Liver (tissue), 9 donors: ENCODE results near the gene CAV2. TPM values are rescaled to one million over a fixed set of nuclear protein-coding genes. Genes with fewer than 3 reads are reported as not detected.

Source experiments
- DNase-seq: peaks from one replicate; pipeline ENCODE4 v3.0.0-alpha.2; 2017; ENCODE audit warnings: low spot score
- H3K27ac ChIP-seq, 2 donors: one replicate each; pipeline ENCODE4 v1.7.0; 2013; ENCODE audit warnings: inconsistent platforms in 2 of 2, low read length in 2 of 2, control low read depth in 1 of 2, low read depth in 1 of 2, mild to moderate bottlenecking in 1 of 2
- H3K27me3 ChIP-seq, 4 donors: one replicate each; pipeline versions ENCODE4 v1.6.1 to v1.7.0; 2013; ENCODE audit warnings: low read length in 3 of 4, inconsistent platforms in 1 of 4, mild to moderate bottlenecking in 1 of 4, moderate library complexity in 1 of 4; ENCODE audit not compliant: control insufficient read depth in 4 of 4, insufficient read depth in 4 of 4
- H3K36me3 ChIP-seq, 4 donors: one replicate each; pipeline versions ENCODE4 v1.6.1 to v1.7.0; 2013; ENCODE audit warnings: low read length in 3 of 4, mild to moderate bottlenecking in 3 of 4, low read depth in 1 of 4, moderate library complexity in 1 of 4; ENCODE audit not compliant: control insufficient read depth in 4 of 4, insufficient read depth in 3 of 4
- H3K4me1 ChIP-seq, 4 donors: one replicate each; pipeline versions ENCODE4 v1.6.1 to v1.7.0; 2013; ENCODE audit warnings: low read length in 3 of 4, mild to moderate bottlenecking in 3 of 4, moderate library complexity in 1 of 4; ENCODE audit not compliant: control insufficient read depth in 4 of 4, insufficient read depth in 4 of 4
- H3K4me3 ChIP-seq, 3 donors: one replicate each; pipeline versions ENCODE4 v1.6.1 to v1.7.0; 2013; ENCODE audit warnings: low read length in 3 of 3, control low read depth in 1 of 3, low read depth in 1 of 3, mild to moderate bottlenecking in 1 of 3
- H3K9ac ChIP-seq, 2 donors: one replicate each; pipeline ENCODE4 v1.7.0; 2013; ENCODE audit warnings: low read length in 2 of 2, mild to moderate bottlenecking in 2 of 2, moderate library complexity in 2 of 2, control low read depth in 1 of 2, low read depth in 1 of 2
- H3K9me3 ChIP-seq, 4 donors: one replicate each; pipeline versions ENCODE4 v1.6.1 to v1.7.0; 2013; ENCODE audit warnings: low read length in 3 of 4; ENCODE audit not compliant: control insufficient read depth in 4 of 4
- ATF3 ChIP-seq: IDR thresholded peaks from 2 replicates; pipeline ENCODE4 v1.6.1; 2016; ENCODE audit warnings: antibody characterized with exemption
- CTCF ChIP-seq: fragments of 150-350 bp; IDR thresholded peaks from 2 replicates; pipeline ENCODE4 v1.5.1; 2017; ENCODE audit warnings: improper control_type of control experiment, low read depth, low read length; ENCODE audit not compliant: missing input control
- EGR1 ChIP-seq, 2 donors: IDR thresholded peaks; 2 replicates each; pipeline ENCODE4 v1.6.1; 2016 to 2018; ENCODE audit warnings: antibody characterized with exemption in 2 of 2, low read depth in 2 of 2
- FOXA1 ChIP-seq: IDR thresholded peaks from 2 replicates; pipeline ENCODE4 v1.6.1; 2016; ENCODE audit warnings: antibody characterized with exemption
- FOXA2 ChIP-seq: IDR thresholded peaks from 2 replicates; pipeline ENCODE4 v1.6.1; 2016; ENCODE audit warnings: antibody characterized with exemption
- GABPA ChIP-seq, 2 donors: IDR thresholded peaks in 1 of 2; conservative IDR thresholded peaks in 1 of 2; 2 replicates each; pipeline ENCODE4 v1.6.1; 2016; ENCODE audit warnings: antibody characterized with exemption in 2 of 2, mild to moderate bottlenecking in 1 of 2, moderate library complexity in 1 of 2
- HNF4A ChIP-seq, 2 donors: conservative IDR thresholded peaks; 2 replicates each; pipeline ENCODE4 v1.6.1; 2016; ENCODE audit warnings: antibody characterized with exemption in 2 of 2, mild to moderate bottlenecking in 2 of 2
- HNF4G ChIP-seq: IDR thresholded peaks from 2 replicates; pipeline ENCODE4 v1.6.1; 2016; ENCODE audit warnings: antibody characterized with exemption
- JUND ChIP-seq, 2 donors: IDR thresholded peaks; 2 replicates each; pipeline ENCODE4 v1.6.1; 2016; ENCODE audit warnings: antibody characterized with exemption in 2 of 2
- NR2F2 ChIP-seq: IDR thresholded peaks from 2 replicates; pipeline ENCODE4 v1.6.1; 2016; ENCODE audit warnings: antibody characterized with exemption
- RAD21 ChIP-seq, 2 donors: IDR thresholded peaks; 2 replicates each; pipeline ENCODE4 v1.6.1; 2016; ENCODE audit warnings: antibody characterized with exemption in 2 of 2, mild to moderate bottlenecking in 2 of 2
- REST ChIP-seq: IDR thresholded peaks from 2 replicates; pipeline ENCODE4 v1.6.1; 2016; ENCODE audit warnings: antibody characterized with exemption, mild to moderate bottlenecking
- RXRA ChIP-seq, 2 donors: IDR thresholded peaks; 2 replicates each; pipeline ENCODE4 v1.6.1; 2017 to 2018; ENCODE audit warnings: antibody characterized with exemption in 2 of 2, mild to moderate bottlenecking in 1 of 2
- SP1 ChIP-seq: IDR thresholded peaks from 2 replicates; pipeline ENCODE4 v1.6.1; 2018; ENCODE audit warnings: antibody characterized with exemption, mild to moderate bottlenecking
- TAF1 ChIP-seq: conservative IDR thresholded peaks from 2 replicates; pipeline ENCODE4 v1.6.1; 2016; ENCODE audit warnings: antibody characterized with exemption, mild to moderate bottlenecking
- YY1 ChIP-seq: IDR thresholded peaks from 2 replicates; pipeline ENCODE4 v1.6.1; 2016; ENCODE audit warnings: antibody characterized with exemption, mild to moderate bottlenecking
- ZBTB33 ChIP-seq: IDR thresholded peaks from 2 replicates; pipeline ENCODE4 v1.6.1; 2016; ENCODE audit warnings: antibody characterized with exemption
- WGBS: extraction: QIAGEN DNeasy Blood & Tissue Kit; methylation state at CpG from one replicate; pipeline ENCODE4 v1.1.7; 2013; 5-methylcytosine and 5-hydroxymethylcytosine counted together
- polyA plus RNA-seq, 2 donors: library from polyadenylated mRNA; stranded (reverse) in 1 of 2; unstranded in 1 of 2; fragments of 200-250 nt in 1 of 2; fragments of >200 nt in 1 of 2; fragmentation: Nextera tagmentation in 1 of 2; extraction: Ambion mirVana in 1 of 2; gene quantifications; one replicate each; pipeline versions ENCODE4 v1.2.1 to v1.2.3, GENCODE V29; 2013 to 2015
- total RNA-seq, 2 donors: library from RNA; depleted of rRNA; stranded (reverse); fragments of >200 nt; gene quantifications; one replicate each; pipeline ENCODE4 v1.2.3, GENCODE V29; 2014
- TF ChIP-seq, protein P1 (sequence below): IDR thresholded peaks from 2 replicates; pipeline ENCODE4 v1.6.1; 2016; ENCODE audit warnings: antibody characterized with exemption
- donor health status: healthy.
- donor health status: healthy.
- donor health status: healthy.
- donor health status: healthy.
- donor health status: healthy.

Gene CAV2
- total and polyA plus RNA-seq, 4 donors = 6.8 to 29.7 (median 19.9) TPM

DNA sequence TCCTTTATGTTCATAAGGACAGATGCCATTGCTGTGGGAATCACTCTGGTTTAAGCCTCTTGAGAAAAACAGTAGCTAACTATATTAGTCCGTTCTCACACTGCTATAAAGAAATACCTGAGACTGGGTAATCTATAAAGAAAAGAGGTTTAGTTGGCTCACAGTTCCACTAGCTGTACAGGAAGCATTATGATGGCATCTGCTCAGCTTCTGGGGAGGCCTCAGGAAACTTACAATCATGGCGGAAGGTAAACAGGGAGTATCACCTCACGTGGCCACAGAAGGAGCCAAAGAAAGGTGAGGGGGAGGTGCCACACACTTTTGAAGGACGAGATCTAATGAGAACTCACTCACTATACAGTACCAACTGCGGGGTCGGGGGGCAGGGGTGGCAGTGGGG is 2.9 kb upstream of the CAV2 start:
- no peaks in the 10 kb centered on the region for H3K27me3 ChIP-seq
- H3K27ac ChIP-seq = no peak overlapping the region
- H3K4me3 ChIP-seq = no peak overlapping the region
- TF ChIP-seq SP1 = no peak
- TF ChIP-seq JUND (IDR thresholded peaks at IDR 0.05) = no peak
- TF ChIP-seq FOXA1 = no peak
- TF ChIP-seq HNF4G = no peak
- TF ChIP-seq, protein P1, sequence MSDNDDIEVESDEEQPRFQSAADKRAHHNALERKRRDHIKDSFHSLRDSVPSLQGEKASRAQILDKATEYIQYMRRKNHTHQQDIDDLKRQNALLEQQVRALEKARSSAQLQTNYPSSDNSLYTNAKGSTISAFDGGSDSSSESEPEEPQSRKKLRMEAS = no peak
- no peak for TF ChIP-seq ATF3
- TF ChIP-seq RAD21 (IDR thresholded peaks at IDR 0.05) = no peak
- TF ChIP-seq GABPA (IDR thresholded peaks at IDR 0.05 in 1 of 2, conservative IDR thresholded peaks at IDR 0.05 in 1 of 2) = no peak
- no peak for TF ChIP-seq EGR1 (IDR thresholded peaks at IDR 0.05; ENCODE audit: low read depth in 2 of 2)
- no peak for TF ChIP-seq YY1
- TF ChIP-seq TAF1 = no peak
- no peak for TF ChIP-seq HNF4A (conservative IDR thresholded peaks at IDR 0.05)
- no peak for TF ChIP-seq RXRA (IDR thresholded peaks at IDR 0.05)
- no peak for TF ChIP-seq NR2F2
- TF ChIP-seq FOXA2 = no peak
- no peak for TF ChIP-seq CTCF
- no peak for TF ChIP-seq ZBTB33
- TF ChIP-seq REST = no peak
- DNase-seq = no peak
- H3K9ac ChIP-seq = no peak overlapping the region
- no peaks in the 10 kb centered on the region for H3K36me3 ChIP-seq
- no peaks in the 10 kb centered on the region for H3K9me3 ChIP-seq
- H3K4me1 ChIP-seq = peaks cover 0 to 21% (median 10%) of the 10 kb centered on the region in 4 donors
- WGBS = 96% methylated on average over 6 of the region's 6 CpGs
